Measurements from ENCODE around the gene ZNF599.
"Not testable (repeated sequence)": the region's sequence is repeated elsewhere in the genome, so short reads cannot be mapped to it uniquely, and the experiment has no call there.

ZNF599 gene

DNA sequence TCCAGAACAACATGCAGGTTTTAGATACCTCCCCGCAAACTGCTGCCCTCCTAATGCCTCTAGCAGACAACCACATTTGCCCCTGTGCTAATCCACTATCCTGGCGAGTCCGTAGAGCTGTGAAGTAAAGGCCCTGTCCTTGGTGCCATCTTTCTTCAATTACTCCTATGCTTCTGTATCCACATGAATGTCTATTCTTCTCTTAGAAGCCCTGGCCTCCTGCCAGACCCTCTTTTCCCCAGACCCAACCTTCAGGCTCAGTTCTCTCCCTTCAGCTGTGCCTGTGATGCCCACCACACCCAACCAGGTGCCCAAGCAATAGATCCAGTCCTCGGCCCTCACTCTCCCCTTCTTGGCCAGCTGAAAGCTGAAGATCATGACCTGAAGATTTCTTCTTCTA, 31.1 kb upstream of the ZNF599 start:
- DNase-seq: no peak
- no peaks in the 10 kb centered on the region for H3K4me1 ChIP-seq
- no peaks in the 10 kb centered on the region for H3K36me3 ChIP-seq
- no peak for TF ChIP-seq CTCF (IDR thresholded peaks at IDR 0.05; ENCODE audit: low read depth, low read length)
- H3K9me3 ChIP-seq: no peaks in the 10 kb centered on the region; the same call in 1 of the 2 replicates
- H3K4me3 ChIP-seq (ENCODE audit: low read depth, low read length): no peak overlapping the region
- H3K27me3 ChIP-seq: no peaks in the 10 kb centered on the region

- H3K4me3 ChIP-seq (ENCODE audit: low read depth, low read length); H3K4me1 ChIP-seq; DNase-seq; H3K9me3 ChIP-seq; H3K36me3 ChIP-seq; H3K27me3 ChIP-seq: not testable (repeated sequence)
These were observed 23.9 kb upstream of the ZNF599 start for GRCh38 chr19:34796953-34797352.

- H3K9me3 ChIP-seq: no peaks in the 10 kb centered on the region
- TF ChIP-seq CTCF (IDR thresholded peaks at IDR 0.05; ENCODE audit: low read depth, low read length): no peak
- no peaks in the 10 kb centered on the region for H3K36me3 ChIP-seq
- H3K4me3 ChIP-seq (ENCODE audit: low read depth, low read length): no peak overlapping the region
- no peaks in the 10 kb centered on the region for H3K27me3 ChIP-seq
- no peak for DNase-seq
- H3K4me1 ChIP-seq: no peaks in the 10 kb centered on the region
These were observed 21.3 kb upstream of the ZNF599 start for GRCh38 chr19:34794066-34794960.

- no peak for TF ChIP-seq CTCF (IDR thresholded peaks at IDR 0.05; ENCODE audit: low read depth, low read length)
- no peaks in the 10 kb centered on the region for H3K27me3 ChIP-seq
- no peaks in the 10 kb centered on the region for H3K36me3 ChIP-seq
- DNase-seq: no peak
- no peaks in the 10 kb centered on the region for H3K4me1 ChIP-seq
- H3K4me3 ChIP-seq (ENCODE audit: low read depth, low read length): no peak overlapping the region
- no peaks in the 10 kb centered on the region for H3K9me3 ChIP-seq
These were observed 20.6 kb upstream of the ZNF599 start for GRCh38 chr19:34793565-34793964.

GRCh38 chr19:34788074-34788473, 15.1 kb upstream of the ZNF599 start:
- H3K4me3 ChIP-seq (ENCODE audit: low read depth, low read length): no peak overlapping the region
- TF ChIP-seq CTCF (IDR thresholded peaks at IDR 0.05; ENCODE audit: low read depth, low read length): no peak
- no peaks in the 10 kb centered on the region for H3K27me3 ChIP-seq
- DNase-seq: no peak
- no peaks in the 10 kb centered on the region for H3K36me3 ChIP-seq
- no peaks in the 10 kb centered on the region for H3K9me3 ChIP-seq
- H3K4me1 ChIP-seq: no peaks in the 10 kb centered on the region

DNA sequence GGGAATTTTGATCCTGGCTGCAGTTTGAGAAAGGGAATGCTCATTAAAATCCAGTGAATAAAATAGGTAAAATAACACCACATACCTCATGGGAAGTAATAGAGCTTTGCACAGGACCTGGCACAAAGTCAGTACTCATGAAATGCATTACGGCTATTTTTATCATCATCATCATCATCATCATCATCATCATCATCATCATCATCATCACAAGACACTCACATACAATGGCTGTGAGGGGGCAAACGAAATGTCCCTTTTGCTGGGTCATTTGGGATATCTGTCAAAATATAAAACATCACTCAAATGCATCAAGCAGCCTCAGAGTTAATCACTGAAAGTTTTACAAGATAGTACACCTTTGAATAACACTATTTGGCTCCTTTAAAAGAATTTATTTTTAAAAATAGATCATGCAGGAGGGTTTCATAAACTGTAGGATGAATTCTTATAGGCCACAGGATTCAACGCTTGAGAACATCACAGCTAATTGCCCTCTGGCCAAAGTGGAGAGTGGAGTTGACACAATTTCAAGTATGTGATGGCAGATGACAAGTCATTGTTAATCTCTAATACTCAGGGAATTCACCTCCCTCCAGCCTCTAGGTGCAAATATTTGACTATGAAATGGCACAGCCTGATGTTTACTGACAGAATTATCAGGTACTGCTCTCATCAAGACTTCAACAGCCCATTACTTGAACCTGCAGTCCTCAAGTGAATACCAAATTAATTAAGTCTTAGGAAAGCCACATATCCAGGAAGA, 14.2 kb upstream of the ZNF599 start:
- no peak for DNase-seq
- H3K4me3 ChIP-seq (ENCODE audit: low read depth, low read length): no peak overlapping the region
- H3K9me3 ChIP-seq: no peaks in the 10 kb centered on the region
- no peaks in the 10 kb centered on the region for H3K4me1 ChIP-seq
- TF ChIP-seq CTCF (IDR thresholded peaks at IDR 0.05; ENCODE audit: low read depth, low read length): no peak
- H3K36me3 ChIP-seq: no peaks in the 10 kb centered on the region
- H3K27me3 ChIP-seq: no peaks in the 10 kb centered on the region

Data from BE2C (cell line).